SK-N-MC (cell line): ENCODE measurements around the gene GPC5.
"Not testable (repeated sequence)": the region's sequence is repeated elsewhere in the genome, so short reads cannot be mapped to it uniquely, and the experiment has no call there.

ENCODE experiments used
- DNase-seq: peaks from one replicate; pipeline ENCODE4 v3.0.0-alpha.2; 2011; ENCODE audit warnings: low read depth, low spot score
- H3K27ac ChIP-seq: fragments of 200-600 bp; sonication (generic); 2 replicates; pipeline ENCODE4 v1.5.1; 2016; ENCODE audit warnings: mixed run types
- H3K36me3 ChIP-seq: fragments of 200-600 bp; sonication (generic); 2 replicates; pipeline ENCODE4 v1.6.1; 2017; ENCODE audit warnings: antibody characterized with exemption, low read length, mixed read lengths; ENCODE audit not compliant: insufficient read depth
- H3K4me3 ChIP-seq: fragments of 200-600 bp; sonication (generic); 2 replicates; pipeline ENCODE4 v1.5.1; 2016
- H3K9ac ChIP-seq: fragments of 200-600 bp; sonication (generic); 2 replicates; pipeline ENCODE4 v1.8.0; 2017; ENCODE audit warnings: mixed run types, mixed read lengths; ENCODE audit not compliant: insufficient read length
- H3K9me3 ChIP-seq: fragments of 200-600 bp; sonication (generic); 2 replicates; pipeline ENCODE4 v1.6.1; 2017; ENCODE audit warnings: low read depth, mild to moderate bottlenecking, antibody characterized with exemption, low read length, moderate library complexity, mixed read lengths
- EZH2 ChIP-seq: fragments of 200-600 bp; sonication (generic); IDR thresholded peaks from one replicate; pipeline ENCODE4 v1.6.1; 2017; ENCODE audit warnings: antibody characterized with exemption
- FOXP2 ChIP-seq: optimal IDR thresholded peaks from 2 replicates; pipeline ENCODE3; 2011; ENCODE audit warnings: mild to moderate bottlenecking, moderate library complexity; ENCODE audit not compliant: insufficient read depth; ENCODE audit errors: extremely low read length, control extremely low read depth
- POLR2AphosphoS5 ChIP-seq: IDR thresholded peaks from 2 replicates; pipeline ENCODE4 v1.6.1; 2012; ENCODE audit warnings: mild to moderate bottlenecking, low read depth, low read length, borderline replicate concordance

The GPC5 gene

GRCh38 chr13:92514420-92515125 is 1116.2 kb downstream of the GPC5 start:
- no peak overlapping the region for H3K4me3 ChIP-seq
- H3K36me3 ChIP-seq, result no peaks in the 10 kb centered on the region
- H3K27ac ChIP-seq, result no peak overlapping the region
- DNase-seq, result no peak
- no peak for TF ChIP-seq POLR2AphosphoS5
- no peak for TF ChIP-seq FOXP2
- TF ChIP-seq EZH2, result no peak
- H3K9me3 ChIP-seq, result no peaks in the 10 kb centered on the region
- no peak overlapping the region for H3K9ac ChIP-seq

DNA sequence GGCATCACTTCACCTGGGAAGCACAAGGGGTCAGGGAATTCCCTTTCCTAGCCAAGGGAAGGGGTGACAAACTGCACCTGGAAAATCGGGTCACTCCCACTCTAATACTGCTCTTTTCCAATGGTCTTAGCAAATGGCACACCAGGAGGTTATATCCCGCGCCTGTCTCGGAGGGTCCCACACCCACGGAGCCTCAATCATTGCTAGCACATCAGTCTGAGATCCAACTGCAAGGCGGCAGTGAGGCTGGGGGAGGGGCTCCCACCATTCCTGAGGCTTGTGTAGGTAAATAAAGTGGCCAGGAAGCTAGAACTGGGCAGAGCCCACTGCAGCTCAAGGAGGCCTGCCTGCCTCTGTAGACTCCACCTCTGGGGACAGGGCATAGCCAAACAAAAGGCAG is 1118.5 kb downstream of the GPC5 start:
- H3K36me3 ChIP-seq, H3K9ac ChIP-seq, DNase-seq, H3K27ac ChIP-seq, H3K4me3 ChIP-seq, H3K9me3 ChIP-seq: not testable (repeated sequence)

GRCh38 chr13:92518622-92519021 is 1120.2 kb downstream of the GPC5 start:
- not testable (repeated sequence) for H3K9me3 ChIP-seq, H3K4me3 ChIP-seq, H3K36me3 ChIP-seq, DNase-seq, H3K27ac ChIP-seq, H3K9ac ChIP-seq

GRCh38 chr13:92530364-92530763 is 1131.9 kb downstream of the GPC5 start:
- no peaks in the 10 kb centered on the region for H3K36me3 ChIP-seq
- no peak overlapping the region for H3K4me3 ChIP-seq
- no peak for TF ChIP-seq POLR2AphosphoS5
- no peak for TF ChIP-seq EZH2
- TF ChIP-seq FOXP2, result no peak
- H3K9ac ChIP-seq, result no peak overlapping the region
- no peaks in the 10 kb centered on the region for H3K9me3 ChIP-seq
- no peak overlapping the region for H3K27ac ChIP-seq
- DNase-seq, result no peak

GRCh38 chr13:92535222-92536006 is 1137.0 kb downstream of the GPC5 start:
- DNase-seq, result no peak
- TF ChIP-seq EZH2, result no peak
- no peak for TF ChIP-seq FOXP2
- TF ChIP-seq POLR2AphosphoS5, result no peak

DNA sequence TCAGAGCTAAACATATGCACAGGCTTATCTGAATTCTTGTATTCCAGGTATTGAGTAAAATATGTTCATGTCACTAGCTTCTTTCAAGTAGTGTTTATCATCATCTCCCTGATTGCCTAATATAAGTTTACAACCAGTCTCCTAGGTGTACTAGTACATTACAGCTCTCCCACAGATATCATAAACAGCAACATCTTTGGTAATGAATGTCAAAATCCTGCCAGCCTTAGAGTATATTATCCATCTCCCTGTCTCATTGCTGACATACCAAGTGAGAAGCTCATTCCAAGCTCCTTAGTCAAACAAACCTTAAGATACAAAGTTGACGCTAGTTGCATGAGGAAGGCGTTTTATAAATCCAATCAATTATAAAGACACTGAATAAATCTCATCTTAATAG is 1139.0 kb downstream of the GPC5 start:
- DNase-seq, result no peak
- no peak overlapping the region for H3K9ac ChIP-seq
- H3K9me3 ChIP-seq, result no peaks in the 10 kb centered on the region
- H3K36me3 ChIP-seq, result no peaks in the 10 kb centered on the region
- no peak overlapping the region for H3K27ac ChIP-seq
- TF ChIP-seq POLR2AphosphoS5 (no peak), FOXP2 (no peak), EZH2 (no peak)
- H3K4me3 ChIP-seq, result no peak overlapping the region

More at GRCh38 chr13:92535222-92536006, 1137.0 kb downstream of the GPC5 start:
- no peak overlapping the region for H3K4me3 ChIP-seq
- no peaks in the 10 kb centered on the region for H3K9me3 ChIP-seq
- no peaks in the 10 kb centered on the region for H3K36me3 ChIP-seq
- H3K27ac ChIP-seq, result no peak overlapping the region
- no peak overlapping the region for H3K9ac ChIP-seq

DNA sequence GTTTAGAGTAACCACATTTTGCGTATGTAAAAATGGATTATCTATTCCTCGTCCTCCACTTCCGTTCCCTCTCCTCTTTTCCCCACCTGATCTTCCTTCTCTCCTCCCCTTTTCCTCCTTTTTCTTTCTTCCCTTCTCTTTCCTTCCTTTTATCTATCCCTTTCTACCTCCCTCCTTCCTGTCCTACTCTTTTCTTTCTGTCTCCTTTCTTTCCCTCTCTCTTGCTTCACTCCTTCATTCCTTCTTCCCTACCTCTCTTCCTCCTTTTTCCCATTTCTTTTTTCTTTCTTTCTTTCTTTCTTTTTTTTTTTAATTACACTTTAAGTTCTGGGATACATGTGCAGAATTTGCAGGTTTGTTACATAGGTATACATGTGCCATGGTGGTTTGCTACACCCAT is 1139.7 kb downstream of the GPC5 start:
- H3K36me3 ChIP-seq, result no peaks in the 10 kb centered on the region
- H3K9me3 ChIP-seq, result no peaks in the 10 kb centered on the region
- TF ChIP-seq EZH2 (no peak), POLR2AphosphoS5 (no peak), FOXP2 (no peak)
- no peak overlapping the region for H3K4me3 ChIP-seq
- DNase-seq, result no peak
- H3K9ac ChIP-seq, result no peak overlapping the region
- no peak overlapping the region for H3K27ac ChIP-seq

- H3K27ac ChIP-seq, H3K36me3 ChIP-seq: not testable (repeated sequence)
Observed at GRCh38 chr13:92539148-92539547, 1140.7 kb downstream of the GPC5 start.

DNA sequence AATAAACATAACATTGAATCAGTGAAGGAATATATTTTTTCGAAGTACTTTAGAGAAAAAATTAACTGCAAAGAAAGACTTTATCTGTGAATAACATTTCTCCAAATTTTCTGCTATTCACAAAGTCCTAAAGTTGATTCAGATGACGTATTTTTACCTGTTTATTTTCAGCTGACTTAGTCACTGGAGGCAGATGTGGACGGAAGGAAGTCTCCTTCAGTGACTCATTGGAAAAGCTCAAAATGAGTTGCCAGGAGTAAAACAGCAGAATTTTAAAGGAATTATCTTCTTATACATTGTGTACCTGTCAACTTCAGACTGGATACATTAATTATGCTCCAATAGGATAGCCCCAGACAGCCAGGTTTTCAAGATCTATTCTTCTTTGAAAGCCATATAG is 1148.8 kb downstream of the GPC5 start:
- no peak overlapping the region for H3K9ac ChIP-seq
- H3K4me3 ChIP-seq, result no peak overlapping the region
- no peaks in the 10 kb centered on the region for H3K36me3 ChIP-seq
- DNase-seq, result no peak
- no peak for TF ChIP-seq POLR2AphosphoS5
- TF ChIP-seq FOXP2, result no peak
- TF ChIP-seq EZH2, result no peak
- H3K27ac ChIP-seq, result no peak overlapping the region
- no peaks in the 10 kb centered on the region for H3K9me3 ChIP-seq

More at GRCh38 chr13:92539148-92539547, 1140.7 kb downstream of the GPC5 start:
- not testable (repeated sequence) for DNase-seq, H3K4me3 ChIP-seq, H3K9me3 ChIP-seq, H3K9ac ChIP-seq
